ENCODE data around the gene FBXL4. TPM values are rescaled to one million over a fixed set of nuclear protein-coding genes. Genes with fewer than 3 reads are reported as not detected.

The FBXL4 gene
- 4.2 TPM for polyA plus RNA-seq (2013, experiment 1 of 2)
- 5.5 TPM for polyA plus RNA-seq (2013, experiment 2 of 2)

GRCh38 chr6:98947411-98948292, at the start of gene FBXL4:
Gene FBXL4 (minus strand): TSS chr6:98947946. CDS start chr6:98926988, 20,958 bp downstream.
- 0 out of 2 replicates have a peak, but pooled peaks cover 3% of the 10 kb centered on the region for H3K9me3 ChIP-seq (ENCODE audit: insufficient read depth, low read depth, low read length)
- peak within 1 kb of the TSS; percentile 96 for H3K4me3 ChIP-seq (ENCODE audit: low read length)
- H3K27ac ChIP-seq (ENCODE audit: low read depth, low read length), result peak within 1 kb of the TSS; percentile 82
- no peaks in the 10 kb centered on the region for H3K27me3 ChIP-seq (ENCODE audit: insufficient read depth, low read length)
- WGBS, result 1% methylated on average over 93 of the region's 93 CpGs
- H3K9ac ChIP-seq (ENCODE audit: low read depth, low read length), result peak within 1 kb of the TSS; percentile 91
- H3K4me1 ChIP-seq (ENCODE audit: insufficient read depth, low read length), result peaks cover 12% of the 10 kb centered on the region; the same call in 1 of the 2 replicates
- H3K36me3 ChIP-seq (ENCODE audit: insufficient read depth, low read length), result no peaks in the 10 kb centered on the region

DNA sequence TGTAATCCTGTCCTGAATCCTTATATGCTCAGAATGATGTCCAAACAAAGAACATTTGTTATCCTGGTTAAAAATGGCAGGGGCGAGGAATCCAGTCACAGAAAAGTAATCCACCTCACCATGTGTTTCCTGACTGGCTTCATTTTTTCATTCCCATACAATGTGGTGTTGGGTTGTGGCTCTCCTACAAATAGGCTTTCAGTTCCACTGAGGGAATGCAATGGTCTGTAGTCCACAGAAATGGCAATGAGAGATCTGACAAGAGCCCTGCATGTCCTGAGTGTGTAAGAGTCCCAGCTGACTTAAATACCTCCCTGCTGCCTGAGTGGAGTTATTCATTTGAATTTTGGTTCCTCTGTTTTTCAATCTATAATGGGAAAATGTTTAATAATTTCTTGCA, 47.4 kb upstream of the FBXL4 start:
- Histone ChIP-seq H3K27ac (ENCODE audit: low read depth, low read length) (no peak overlapping the region), H3K4me1 (ENCODE audit: insufficient read depth, low read length) (no peaks in the 10 kb centered on the region), H3K4me3 (ENCODE audit: low read length) (no peak overlapping the region), H3K27me3 (ENCODE audit: insufficient read depth, low read length) (no peaks in the 10 kb centered on the region), H3K9ac (ENCODE audit: low read depth, low read length) (no peak overlapping the region), H3K9me3 (ENCODE audit: insufficient read depth, low read depth, low read length) (no peaks in the 10 kb centered on the region), H3K36me3 (ENCODE audit: insufficient read depth, low read length) (no peaks in the 10 kb centered on the region)
- WGBS, result 57% methylated on average over 1 of the region's 1 CpG

GRCh38 chr6:98992535-98992934, 44.8 kb upstream of the FBXL4 start:
- Histone ChIP-seq H3K4me3 (ENCODE audit: low read length) (no peak overlapping the region), H3K4me1 (ENCODE audit: insufficient read depth, low read length) (no peaks in the 10 kb centered on the region), H3K36me3 (ENCODE audit: insufficient read depth, low read length) (no peaks in the 10 kb centered on the region), H3K9ac (ENCODE audit: low read depth, low read length) (no peak overlapping the region), H3K9me3 (ENCODE audit: insufficient read depth, low read depth, low read length) (no peaks in the 10 kb centered on the region), H3K27ac (ENCODE audit: low read depth, low read length) (no peak overlapping the region), H3K27me3 (ENCODE audit: insufficient read depth, low read length) (no peaks in the 10 kb centered on the region)
- WGBS, result 78% methylated on average over 1 of the region's 1 CpG

GRCh38 chr6:98986071-98986615, 38.4 kb upstream of the FBXL4 start:
- no peaks in the 10 kb centered on the region for H3K9me3 ChIP-seq (ENCODE audit: insufficient read depth, low read depth, low read length)
- no peak overlapping the region for H3K4me3 ChIP-seq (ENCODE audit: low read length)
- no peaks in the 10 kb centered on the region for H3K27me3 ChIP-seq (ENCODE audit: insufficient read depth, low read length)
- no peaks in the 10 kb centered on the region for H3K36me3 ChIP-seq (ENCODE audit: insufficient read depth, low read length)
- H3K27ac ChIP-seq (ENCODE audit: low read depth, low read length), result no peak overlapping the region
- no peaks in the 10 kb centered on the region; the same call in 1 of the 2 replicates for H3K4me1 ChIP-seq (ENCODE audit: insufficient read depth, low read length)
- 100% methylated on average over 1 of the region's 1 CpG for WGBS
- no peak overlapping the region for H3K9ac ChIP-seq (ENCODE audit: low read depth, low read length)

DNA sequence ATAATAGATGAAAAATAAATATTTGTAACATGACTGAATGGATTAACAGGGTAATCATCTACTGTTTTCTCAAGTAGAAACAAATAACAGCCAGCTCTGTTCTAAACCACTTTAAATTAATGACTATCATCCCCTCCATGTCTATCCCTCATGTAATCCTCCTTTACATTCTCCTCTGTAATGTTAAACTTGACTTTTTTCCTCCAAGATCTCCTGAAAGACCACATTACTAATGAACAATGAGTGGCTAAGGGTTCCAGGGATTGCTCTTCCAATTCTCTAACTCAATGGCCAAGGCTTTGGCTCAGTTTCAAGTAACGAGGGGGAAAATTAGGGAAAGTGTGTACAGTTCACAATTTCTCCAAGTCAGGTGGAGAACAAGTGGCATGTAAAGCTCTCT, 37.6 kb upstream of the FBXL4 start:
- no peaks in the 10 kb centered on the region for H3K36me3 ChIP-seq (ENCODE audit: insufficient read depth, low read length)
- H3K27me3 ChIP-seq (ENCODE audit: insufficient read depth, low read length), result no peaks in the 10 kb centered on the region
- no peak overlapping the region for H3K9ac ChIP-seq (ENCODE audit: low read depth, low read length)
- H3K4me3 ChIP-seq (ENCODE audit: low read length), result no peak overlapping the region
- H3K9me3 ChIP-seq (ENCODE audit: insufficient read depth, low read depth, low read length), result no peaks in the 10 kb centered on the region
- WGBS, result 92% methylated on average over 1 of the region's 1 CpG
- no peaks in the 10 kb centered on the region; the same call in 1 of the 2 replicates for H3K4me1 ChIP-seq (ENCODE audit: insufficient read depth, low read length)
- H3K27ac ChIP-seq (ENCODE audit: low read depth, low read length), result no peak overlapping the region

DNA sequence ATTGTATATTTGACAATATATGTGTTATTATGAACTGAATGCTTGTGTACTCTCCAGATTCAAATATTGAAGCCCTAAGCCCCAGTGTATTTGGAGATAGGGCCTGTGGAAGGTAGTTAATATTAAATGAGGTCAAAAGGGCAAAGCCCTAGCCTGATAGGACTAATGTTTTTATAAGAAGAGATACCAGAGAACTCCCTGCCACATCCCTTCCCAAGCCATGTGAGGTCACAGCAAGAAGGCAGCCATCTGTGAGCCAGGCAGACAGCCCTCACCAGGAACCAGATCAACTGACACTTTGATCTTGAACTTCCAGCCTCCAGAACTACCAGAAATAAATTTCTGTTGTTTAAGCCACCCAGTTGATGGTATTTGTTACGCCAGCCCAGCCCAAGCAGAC, 36.4 kb upstream of the FBXL4 start:
- no peaks in the 10 kb centered on the region; the same call in 1 of the 2 replicates for H3K4me1 ChIP-seq (ENCODE audit: insufficient read depth, low read length)
- H3K36me3 ChIP-seq (ENCODE audit: insufficient read depth, low read length), result no peaks in the 10 kb centered on the region
- no peak overlapping the region for H3K4me3 ChIP-seq (ENCODE audit: low read length)
- no peak overlapping the region for H3K27ac ChIP-seq (ENCODE audit: low read depth, low read length)
- 86% methylated on average over 1 of the region's 1 CpG for WGBS
- H3K9ac ChIP-seq (ENCODE audit: low read depth, low read length), result no peak overlapping the region
- no peaks in the 10 kb centered on the region for H3K27me3 ChIP-seq (ENCODE audit: insufficient read depth, low read length)
- no peaks in the 10 kb centered on the region for H3K9me3 ChIP-seq (ENCODE audit: insufficient read depth, low read depth, low read length)

GRCh38 chr6:98981473-98981872, 33.7 kb upstream of the FBXL4 start:
- Histone ChIP-seq H3K4me3 (ENCODE audit: low read length) (no peak overlapping the region), H3K27ac (ENCODE audit: low read depth, low read length) (no peak overlapping the region), H3K9ac (ENCODE audit: low read depth, low read length) (no peak overlapping the region), H3K9me3 (ENCODE audit: insufficient read depth, low read depth, low read length) (no peaks in the 10 kb centered on the region), H3K36me3 (ENCODE audit: insufficient read depth, low read length) (no peaks in the 10 kb centered on the region), H3K4me1 (ENCODE audit: insufficient read depth, low read length) (peaks cover 4% of the 10 kb centered on the region), H3K27me3 (ENCODE audit: insufficient read depth, low read length) (no peaks in the 10 kb centered on the region)
- 95% methylated on average over 1 of the region's 1 CpG for WGBS

GRCh38 chr6:98980819-98981218, 33.1 kb upstream of the FBXL4 start:
- Histone ChIP-seq H3K27me3 (ENCODE audit: insufficient read depth, low read length) (no peaks in the 10 kb centered on the region), H3K9ac (ENCODE audit: low read depth, low read length) (no peak overlapping the region), H3K4me1 (ENCODE audit: insufficient read depth, low read length) (peaks cover 4% of the 10 kb centered on the region), H3K36me3 (ENCODE audit: insufficient read depth, low read length) (no peaks in the 10 kb centered on the region), H3K4me3 (ENCODE audit: low read length) (no peak overlapping the region), H3K27ac (ENCODE audit: low read depth, low read length) (no peak overlapping the region), H3K9me3 (ENCODE audit: insufficient read depth, low read depth, low read length) (no peaks in the 10 kb centered on the region)
- 66% methylated on average over 2 of the region's 2 CpGs for WGBS

GRCh38 chr6:98977671-98978292, 30.0 kb upstream of the FBXL4 start:
- H3K27me3 ChIP-seq (ENCODE audit: insufficient read depth, low read length), result no peaks in the 10 kb centered on the region
- WGBS, result 92% methylated on average over 2 of the region's 2 CpGs

GRCh38 chr6:98976674-98977385, 29.1 kb upstream of the FBXL4 start:
- no peak overlapping the region for H3K4me3 ChIP-seq (ENCODE audit: low read length)
- no peaks in the 10 kb centered on the region for H3K27me3 ChIP-seq (ENCODE audit: insufficient read depth, low read length)
- no peaks in the 10 kb centered on the region for H3K9me3 ChIP-seq (ENCODE audit: insufficient read depth, low read depth, low read length)
- no peaks in the 10 kb centered on the region for H3K36me3 ChIP-seq (ENCODE audit: insufficient read depth, low read length)
- WGBS, result 95% methylated on average over 4 of the region's 4 CpGs
- peaks cover 4% of the 10 kb centered on the region; the same call in 1 of the 2 replicates for H3K4me1 ChIP-seq (ENCODE audit: insufficient read depth, low read length)
- no peak overlapping the region for H3K9ac ChIP-seq (ENCODE audit: low read depth, low read length)
- no peak overlapping the region for H3K27ac ChIP-seq (ENCODE audit: low read depth, low read length)

More at GRCh38 chr6:98977671-98978292, 30.0 kb upstream of the FBXL4 start:
- no peak overlapping the region for H3K27ac ChIP-seq (ENCODE audit: low read depth, low read length)
- no peak overlapping the region for H3K4me3 ChIP-seq (ENCODE audit: low read length)
- H3K9ac ChIP-seq (ENCODE audit: low read depth, low read length), result no peak overlapping the region
- H3K36me3 ChIP-seq (ENCODE audit: insufficient read depth, low read length), result no peaks in the 10 kb centered on the region
- peaks cover 4% of the 10 kb centered on the region; the same call in 1 of the 2 replicates for H3K4me1 ChIP-seq (ENCODE audit: insufficient read depth, low read length)
- H3K9me3 ChIP-seq (ENCODE audit: insufficient read depth, low read depth, low read length), result no peaks in the 10 kb centered on the region
